HT-29 (cell line): ENCODE measurements around the gene FANCD2. TPM values are rescaled to one million over a fixed set of nuclear protein-coding genes. Genes with fewer than 3 reads are reported as not detected.
A peak's percentile ranks its signal among the peaks of the same experiment; 100 is the strongest.
"Not testable (repeated sequence)": the region's sequence is repeated elsewhere in the genome, so short reads cannot be mapped to it uniquely, and the experiment has no call there.

Source experiments
- DNase-seq: peaks from one replicate; pipeline ENCODE4 v3.0.0-alpha.2; 2015; ENCODE audit warnings: low spot score
- small RNA-seq: library from RNA; depleted of rRNA; stranded (forward); fragments of <200 nt; gene quantifications from one replicate; pipeline ENCODE3, GENCODE V24; 2014
- total RNA-seq: library from RNA; depleted of rRNA; stranded (reverse); fragments of >200 nt; shearing (Covaris generic); gene quantifications from 2 replicates; pipeline ENCODE4 v1.2.3, GENCODE V29; 2014; rRNA removed

The FANCD2 gene
- total RNA-seq, 1 experiment from 2014 or later: 14.5 TPM

GRCh38 chr3:10099041-10099440 is 72.8 kb downstream of the FANCD2 start:
- no peak for DNase-seq

GRCh38 chr3:10106919-10107318 is 80.7 kb downstream of the FANCD2 start:
- no peak for DNase-seq

DNA sequence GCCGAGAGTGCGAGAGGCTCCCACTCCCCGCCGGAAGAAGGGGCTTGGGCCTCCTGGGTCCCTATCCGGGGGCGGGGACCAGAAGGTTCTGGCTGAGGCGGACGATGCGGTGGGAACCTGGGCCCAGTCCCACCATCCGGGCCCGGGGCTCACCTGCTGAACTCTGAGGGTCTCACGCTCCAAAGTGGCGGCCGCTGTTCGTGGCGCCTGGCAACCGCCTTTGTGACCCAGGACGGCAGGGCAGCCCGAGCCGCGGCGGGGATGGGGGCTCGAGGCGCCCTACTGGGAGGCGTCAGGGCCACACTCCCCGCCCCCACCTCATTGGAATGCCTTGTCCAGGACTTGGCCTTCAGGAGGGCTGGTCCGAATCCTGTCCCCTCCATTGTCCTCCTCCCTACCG is 81.9 kb downstream of the FANCD2 start, which contains the start of gene FANCD2OS:
TSS of gene FANCD2OS (minus strand) at position 165 of the 400 bp plus-strand sequence. CDS start 3,481 bp downstream, outside the sequence.
- no peak for DNase-seq

GRCh38 chr3:10115326-10116137 is 89.3 kb downstream of the FANCD2 start, which contains the start of gene BRK1:
BRK1 (plus strand) TSS chr3:10115675; CDS start chr3:10115702, 27 bp downstream.
- peak; percentile 92 for DNase-seq

DNA sequence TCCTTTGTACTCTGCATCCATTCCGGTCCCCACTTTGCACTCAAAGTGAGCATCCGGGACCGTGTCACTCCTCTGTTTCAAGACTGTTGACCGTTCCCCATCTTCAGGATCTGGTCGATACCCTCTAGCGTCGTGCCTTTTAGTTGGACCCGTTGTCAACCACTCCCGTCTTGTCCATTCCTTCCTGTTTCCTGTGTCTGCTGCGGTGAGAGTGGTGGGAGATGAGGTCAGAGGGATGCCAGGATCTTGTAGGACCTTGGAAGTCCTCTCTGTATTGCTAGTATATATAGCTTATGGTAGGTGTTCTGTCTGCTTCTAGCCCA is 89.9 kb downstream of the FANCD2 start:
- peak; percentile 27 for DNase-seq

- DNase-seq: no peak
Observed at GRCh38 chr3:10116928-10117327, 90.7 kb downstream of the FANCD2 start.

- no peak for DNase-seq
Observed at GRCh38 chr3:10119376-10119775, 93.1 kb downstream of the FANCD2 start.

- DNase-seq: no peak
Observed at GRCh38 chr3:10121064-10121463, 94.8 kb downstream of the FANCD2 start.

- DNase-seq: no peak
Observed at GRCh38 chr3:10122724-10123123, 96.5 kb downstream of the FANCD2 start.

GRCh38 chr3:10135872-10136271 is 109.6 kb downstream of the FANCD2 start:
- not testable (repeated sequence) for DNase-seq

DNA sequence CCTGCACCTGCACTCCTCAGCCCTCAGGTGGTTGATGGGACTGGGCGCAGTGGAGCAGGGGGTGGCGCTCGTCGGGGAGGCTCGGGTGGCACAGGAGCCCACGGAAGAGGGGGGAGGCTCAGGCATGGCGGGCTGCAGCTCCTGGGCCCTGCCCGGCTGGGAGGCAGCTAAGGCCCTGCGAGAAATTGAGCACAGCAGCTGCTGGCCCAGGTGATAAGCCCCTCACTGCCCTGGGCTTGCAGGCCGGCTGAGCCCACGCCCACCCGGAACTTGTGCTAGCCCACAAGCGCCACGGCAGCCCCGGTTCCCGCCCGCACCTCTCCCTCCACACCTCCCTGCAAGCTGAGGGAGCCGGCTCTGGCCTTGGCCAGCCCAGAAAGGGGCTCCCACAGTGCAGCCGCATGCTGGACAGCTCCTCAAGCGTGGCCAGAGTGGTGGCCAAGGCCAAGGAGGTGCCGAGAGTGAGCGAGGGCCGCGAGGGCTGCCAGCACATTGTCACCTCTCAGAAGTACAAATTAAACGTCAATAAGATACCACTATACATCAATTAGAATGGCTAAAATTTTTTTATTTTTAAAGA is 110.3 kb downstream of the FANCD2 start:
- no peak for DNase-seq

- DNase-seq: no peak
Observed at GRCh38 chr3:10137178-10137577, 110.9 kb downstream of the FANCD2 start.

GRCh38 chr3:10140996-10141546 is 114.8 kb downstream of the FANCD2 start:
- DNase-seq: no peak

- peak; percentile 25 for DNase-seq
Observed at GRCh38 chr3:10142707-10143560, 116.7 kb downstream of the FANCD2 start.

GRCh38 chr3:10145685-10146084 is 119.4 kb downstream of the FANCD2 start:
- no peak for DNase-seq

- no peak for DNase-seq
Observed at GRCh38 chr3:10149226-10149625, 123.0 kb downstream of the FANCD2 start.

DNA sequence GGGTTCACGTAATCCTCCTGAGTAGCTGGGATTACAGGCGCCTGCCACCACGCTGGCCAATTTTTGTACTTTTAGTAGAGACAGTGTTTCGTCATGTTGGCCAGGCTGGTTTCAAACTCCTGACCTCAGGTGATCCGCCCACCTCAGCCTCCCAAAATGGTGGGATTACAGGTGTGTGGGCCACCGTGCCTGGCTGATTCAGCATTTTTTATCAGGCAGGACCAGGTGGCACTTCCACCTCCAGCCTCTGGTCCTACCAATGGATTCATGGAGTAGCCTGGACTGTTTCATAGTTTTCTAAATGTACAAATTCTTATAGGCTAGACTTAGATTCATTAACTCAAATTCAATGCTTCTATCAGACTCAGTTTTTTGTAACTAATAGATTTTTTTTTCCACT is 124.8 kb downstream of the FANCD2 start:
- DNase-seq: no peak

Small RNAs within 50 kb of the gene (small RNA-seq; reads per million reads assigned to genes)
- gene CYCSP10: not detected
- gene RNU6-670P: not detected

Other genes starting within 250 kb of the FANCD2 start
- gene TADA3, start 234.0 kb upstream of the FANCD2 start, total RNA-seq: 65.0 and 68.7 TPM in 2 replicates
- gene ARPC4, start 233.4 kb upstream of the FANCD2 start, total RNA-seq: 155 and 192 TPM in 2 replicates
- gene TTLL3, start 216.2 kb upstream of the FANCD2 start, total RNA-seq: 3.4 and 5.3 TPM in 2 replicates
- 21.3 and 25.8 TPM in 2 replicates for gene RPUSD3, start 182.4 kb upstream of the FANCD2 start, total RNA-seq
- 0.61 and 1.5 TPM in 2 replicates for gene CIDEC, start 146.2 kb upstream of the FANCD2 start, total RNA-seq
- 24.0 and 26.0 TPM in 2 replicates for gene JAGN1, start 135.8 kb upstream of the FANCD2 start, total RNA-seq
- 13.4 and 17.0 TPM in 2 replicates for gene IL17RE, start 123.6 kb upstream of the FANCD2 start, total RNA-seq
- gene IL17RC, start 109.3 kb upstream of the FANCD2 start, total RNA-seq: 18.6 and 23.4 TPM in 2 replicates
- gene CRELD1, start 92.6 kb upstream of the FANCD2 start, total RNA-seq: 10.4 and 12.9 TPM in 2 replicates
- gene PRRT3, start 74.0 kb upstream of the FANCD2 start, total RNA-seq: 0.65 and 0.89 TPM in 2 replicates
- gene EMC3, start 39.6 kb upstream of the FANCD2 start, total RNA-seq: 35.5 and 41.7 TPM in 2 replicates
- not detected in 2 replicates for gene FANCD2OS, start 81.8 kb downstream of the FANCD2 start, total RNA-seq
- 41.7 and 42.3 TPM in 2 replicates for gene BRK1, start 89.2 kb downstream of the FANCD2 start, total RNA-seq
- gene VHL, start 115.3 kb downstream of the FANCD2 start, total RNA-seq: 24.8 and 27.4 TPM in 2 replicates
- gene IRAK2, start 138.5 kb downstream of the FANCD2 start, total RNA-seq: 4.9 and 5.7 TPM in 2 replicates
- 6.7 and 6.8 TPM in 2 replicates for gene TATDN2, start 222.0 kb downstream of the FANCD2 start, total RNA-seq